GM21515 (cell line): ENCODE measurements around the gene POU3F2.
A peak's percentile ranks its signal among the peaks of the same experiment; 100 is the strongest.

Experiments
- ATAC-seq: cut with Tn5 transposase; IDR thresholded peaks from one replicate; pipeline ENCODE4 v1.9.1; 2021; ENCODE audit not compliant: unreplicated experiment

Gene POU3F2

GRCh38 chr6:98834060-98835031, at the start of gene POU3F2:
POU3F2 (plus strand) TSS chr6:98834574; CDS start chr6:98834874, 300 bp downstream.
- ATAC-seq = peak; percentile 81

GRCh38 chr6:98787435-98787834, 46.9 kb upstream of the POU3F2 start:
- no peak for ATAC-seq

- ATAC-seq = no peak
Observed at GRCh38 chr6:98787961-98788360, 46.4 kb upstream of the POU3F2 start.

DNA sequence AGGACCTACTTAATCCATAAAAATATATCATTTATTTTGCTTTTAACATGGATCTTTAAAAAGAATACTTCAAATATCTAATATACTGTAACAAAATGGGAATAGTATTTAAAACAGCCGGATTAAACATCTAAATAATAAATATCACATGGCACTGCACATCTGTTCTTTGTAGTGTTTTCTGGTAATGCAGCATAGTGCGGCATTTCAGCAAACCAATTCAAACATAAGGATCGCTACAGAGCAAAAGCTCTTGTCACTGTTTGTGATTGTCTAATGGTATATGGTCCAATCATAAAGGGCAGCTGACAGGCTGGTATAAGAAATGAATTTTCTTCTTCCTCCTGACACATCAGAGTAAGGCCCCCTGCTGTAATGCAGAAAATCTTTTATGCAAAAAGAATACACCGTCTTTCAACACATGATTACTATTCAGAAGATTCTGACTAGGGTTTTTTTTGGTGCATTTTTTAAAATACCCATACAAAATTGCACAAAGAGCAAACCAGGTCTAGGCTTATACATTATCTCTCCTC, 40.0 kb upstream of the POU3F2 start:
- no peak for ATAC-seq

DNA sequence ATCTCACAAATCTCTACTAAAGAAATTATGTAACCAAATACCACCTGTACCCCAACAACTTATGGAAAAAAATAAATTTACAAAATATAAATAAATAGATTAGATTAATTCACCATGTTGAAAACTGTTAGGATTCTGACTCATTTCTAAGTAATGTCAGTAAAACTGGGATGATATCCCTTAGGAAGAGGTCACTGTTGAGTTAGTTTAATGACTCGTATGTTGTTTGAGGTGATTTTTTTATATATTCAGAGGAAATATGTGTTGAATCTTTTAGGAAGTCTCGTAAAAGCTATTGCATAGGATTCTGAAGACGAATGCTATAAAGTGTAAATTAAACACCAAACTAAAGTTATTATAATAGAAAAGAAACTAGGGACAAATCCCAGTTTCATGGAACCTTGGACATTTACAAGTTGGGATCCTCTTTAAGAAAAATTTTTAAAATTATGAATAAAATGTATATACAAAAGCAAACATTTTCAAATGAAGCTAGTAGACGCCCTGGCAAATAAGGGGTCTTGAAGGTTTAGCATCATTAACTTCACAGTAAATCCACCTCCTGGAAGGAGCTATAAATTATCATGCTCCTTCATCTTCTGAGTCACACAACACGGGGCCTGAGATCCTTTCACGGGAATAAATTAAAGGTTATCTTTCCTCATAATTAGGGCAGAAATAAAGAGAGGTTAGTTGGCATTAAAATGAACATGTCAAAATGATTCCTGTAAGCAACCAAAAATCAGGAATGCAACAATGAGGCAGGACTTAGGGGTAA, 37.0 kb upstream of the POU3F2 start:
- ATAC-seq = no peak

GRCh38 chr6:98800866-98801265, 33.5 kb upstream of the POU3F2 start:
- ATAC-seq = no peak

DNA sequence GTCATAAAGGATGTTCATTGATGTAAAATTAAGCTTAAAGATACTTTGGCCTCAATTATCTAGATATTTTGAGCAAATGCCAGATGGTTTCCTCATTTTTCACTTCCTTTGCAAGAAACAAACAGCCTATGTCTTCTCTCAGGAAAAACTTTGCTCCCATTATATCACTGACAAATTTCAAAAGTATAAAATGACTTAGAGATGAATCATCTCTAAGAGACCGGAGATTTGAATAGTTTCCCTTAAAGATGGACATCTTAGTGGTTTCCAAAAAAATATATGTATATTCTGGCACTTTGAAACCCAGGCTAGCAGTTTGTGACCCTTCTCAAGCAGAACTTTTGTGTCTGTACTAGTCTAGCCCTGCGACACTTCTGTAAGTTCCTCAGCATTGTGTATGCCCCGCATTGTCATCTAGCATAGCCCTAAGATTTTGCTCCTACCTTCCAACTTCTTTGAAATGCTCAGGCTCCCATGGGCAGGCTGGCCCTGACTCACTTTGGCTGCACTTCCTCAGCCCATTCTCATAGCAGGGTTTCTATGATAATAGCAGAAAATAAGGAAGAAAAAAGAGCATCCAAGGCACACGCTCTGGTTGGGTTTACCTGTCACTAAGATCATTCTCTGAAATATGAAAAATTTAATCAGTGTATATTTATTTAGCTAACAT, 25.7 kb upstream of the POU3F2 start:
- ATAC-seq = no peak

DNA sequence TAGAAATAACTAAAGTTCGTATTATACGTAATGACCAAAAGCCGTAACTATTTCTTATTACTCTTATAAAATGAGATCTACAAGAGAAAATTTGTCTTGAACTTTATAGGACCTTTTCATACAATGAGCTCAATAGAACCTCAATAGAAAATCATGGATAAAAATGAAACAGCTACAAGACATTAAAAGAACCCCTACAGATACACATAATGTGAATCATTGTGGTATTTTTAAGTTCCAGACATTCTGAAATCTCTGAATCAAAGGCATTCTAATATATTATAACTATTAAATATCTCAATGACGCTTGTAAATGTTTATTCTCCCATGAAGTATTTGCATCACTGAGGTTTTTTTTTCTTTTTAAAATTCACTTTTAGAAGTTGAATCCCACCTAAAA, 22.2 kb upstream of the POU3F2 start:
- ATAC-seq = no peak

GRCh38 chr6:98816799-98817198, 17.6 kb upstream of the POU3F2 start:
- no peak for ATAC-seq

- ATAC-seq = no peak
Observed at GRCh38 chr6:98821756-98822405, 12.5 kb upstream of the POU3F2 start.

DNA sequence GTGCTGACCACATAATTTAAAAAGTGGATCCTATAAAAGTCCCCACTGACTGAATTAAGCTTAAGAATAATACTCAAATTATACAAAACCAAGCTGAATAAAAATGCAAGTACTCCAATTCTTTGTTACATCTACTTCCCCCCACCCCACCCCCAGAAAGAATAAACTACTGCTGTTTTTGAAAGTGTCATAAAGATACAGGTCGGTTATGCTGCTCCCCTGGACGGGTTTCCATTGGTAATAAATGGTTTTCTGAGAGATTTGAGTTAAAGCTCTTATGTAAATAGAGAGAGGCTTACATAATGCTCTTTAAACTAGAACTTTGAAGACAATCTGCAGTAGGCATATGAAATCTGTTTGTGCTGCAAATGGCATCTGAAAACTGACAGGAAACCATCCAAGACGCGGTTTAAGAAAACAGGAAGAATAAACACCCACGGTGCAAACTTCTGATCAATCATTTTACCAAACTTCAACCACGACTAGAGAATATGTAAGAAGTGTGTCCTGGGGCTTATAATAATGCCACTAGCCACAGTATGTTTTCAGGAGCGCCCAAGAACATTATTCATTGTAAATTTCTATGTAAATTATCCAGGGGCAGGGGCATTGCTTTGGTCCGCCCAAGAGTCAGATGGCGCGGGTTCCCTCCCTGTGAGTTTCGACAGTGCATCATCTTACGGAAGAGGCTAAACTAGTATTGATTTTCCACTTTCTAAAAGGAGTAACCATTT, 10.8 kb upstream of the POU3F2 start:
- ATAC-seq = no peak

GRCh38 chr6:98824162-98824901, 10.0 kb upstream of the POU3F2 start:
- no peak for ATAC-seq

GRCh38 chr6:98824902-98825599, 9.3 kb upstream of the POU3F2 start:
- no peak for ATAC-seq

- ATAC-seq = no peak
Observed at GRCh38 chr6:98825600-98826230, 8.7 kb upstream of the POU3F2 start.

GRCh38 chr6:98827295-98828159, 6.8 kb upstream of the POU3F2 start:
- ATAC-seq = no peak

DNA sequence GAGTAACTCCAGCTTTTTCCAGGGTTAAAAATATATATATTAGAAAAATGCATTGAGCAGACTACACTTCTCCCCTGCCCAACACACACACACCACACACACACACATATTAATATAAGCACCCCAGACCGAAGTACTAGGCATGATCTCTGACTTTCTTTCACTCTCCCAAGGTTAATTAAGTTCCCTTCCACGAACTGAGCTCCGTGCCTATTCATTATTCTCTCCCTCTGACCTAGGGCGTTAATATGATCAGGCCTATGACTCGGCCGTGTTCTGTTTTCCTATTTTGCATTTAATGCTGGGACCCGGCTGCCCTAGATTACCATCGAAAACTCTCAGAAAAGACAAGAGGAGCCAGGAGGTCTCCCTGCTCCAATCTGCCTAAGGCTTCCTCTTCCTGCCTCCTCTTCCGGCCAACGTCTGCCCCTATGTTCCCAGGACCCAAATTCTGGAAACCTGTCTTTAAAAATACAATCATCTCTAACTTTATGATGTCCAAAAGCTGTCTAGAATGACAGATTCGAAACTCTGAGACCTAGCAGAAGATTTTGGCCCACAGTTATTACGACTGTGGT, 6.1 kb upstream of the POU3F2 start:
- no peak for ATAC-seq

GRCh38 chr6:98828941-98829411, 5.4 kb upstream of the POU3F2 start:
- ATAC-seq = no peak
